ENCODE measurements around the gene WIPF2. TPM values are rescaled to one million over a fixed set of nuclear protein-coding genes. Genes with fewer than 3 reads are reported as not detected.
"Not testable (repeated sequence)": the region's sequence is repeated elsewhere in the genome, so short reads cannot be mapped to it uniquely, and the experiment has no call there.

Gene WIPF2
- total RNA-seq, 1 donor from 2014 or later, result 5.3 TPM

DNA sequence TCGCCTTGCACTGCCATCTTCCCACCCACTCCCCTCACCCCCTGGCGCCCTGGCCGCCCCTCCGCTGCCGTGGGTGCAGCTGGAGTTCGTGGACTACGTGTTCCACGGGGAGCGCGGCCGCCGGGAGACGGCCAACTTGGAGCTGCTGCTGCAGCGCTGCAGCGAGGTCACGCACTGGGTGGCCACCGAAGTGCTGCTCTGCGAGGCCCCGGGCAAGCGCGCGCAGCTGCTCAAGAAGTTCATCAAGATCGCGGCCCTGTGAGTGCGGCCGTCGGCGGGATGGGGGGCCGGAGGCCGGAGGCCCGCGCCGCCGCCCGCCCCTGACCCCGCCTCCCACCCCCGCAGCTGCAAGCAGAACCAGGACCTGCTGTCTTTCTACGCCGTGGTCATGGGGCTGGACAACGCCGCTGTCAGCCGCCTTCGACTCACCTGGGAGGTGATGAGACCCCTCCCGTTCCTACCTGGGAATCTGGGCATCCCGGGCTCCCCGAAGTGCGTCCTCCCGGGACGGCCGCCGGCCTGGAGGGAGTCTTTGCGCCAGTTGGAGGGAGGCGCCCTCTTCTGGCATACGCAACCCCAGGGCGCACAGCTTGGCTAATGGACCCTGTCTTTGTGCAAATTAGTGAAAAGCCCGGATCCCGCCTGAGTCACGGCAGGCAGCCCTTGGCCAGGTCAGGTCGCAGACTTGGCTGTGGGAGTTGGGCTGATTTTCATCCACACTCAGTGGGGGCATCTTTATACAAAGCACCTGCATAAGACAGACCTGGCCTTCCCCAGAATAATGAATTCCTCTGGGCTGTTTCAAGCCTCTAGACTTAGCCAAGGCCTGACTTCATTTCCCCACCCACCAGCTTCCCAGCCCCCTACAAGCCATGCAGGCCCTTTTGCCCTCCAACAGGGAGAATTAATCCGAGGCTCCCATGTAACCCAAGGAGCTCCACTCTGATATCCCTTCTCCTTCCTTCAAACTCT is 27.6 kb upstream of the WIPF2 start:
- DNase-seq (ENCODE audit: low spot score in 2 of 2) (peak; percentile 63 to 82), FAIRE-seq (no peak)

DNA sequence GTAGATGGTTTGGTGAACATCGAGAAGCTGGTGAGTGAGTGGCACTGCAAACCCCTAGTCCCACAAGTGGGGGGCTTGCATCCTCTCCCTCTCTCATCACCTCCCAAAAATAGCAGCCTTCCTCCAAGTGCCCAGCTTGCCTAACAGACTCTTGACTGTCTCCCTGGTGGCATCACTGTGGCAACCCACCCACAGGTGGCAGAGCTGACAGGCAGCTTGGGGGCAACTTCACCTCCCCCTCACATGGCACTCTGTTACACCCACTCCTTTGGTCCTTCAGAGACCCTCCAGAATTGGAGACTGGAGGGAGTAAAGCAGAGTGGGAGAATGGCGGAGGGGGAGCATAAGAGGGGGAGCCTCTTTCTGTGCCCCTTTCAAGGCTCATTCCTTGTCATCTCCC is 26.1 kb upstream of the WIPF2 start:
- FAIRE-seq (no peak), DNase-seq (ENCODE audit: low spot score in 2 of 2) (peak; percentile 15 to 18)

DNA sequence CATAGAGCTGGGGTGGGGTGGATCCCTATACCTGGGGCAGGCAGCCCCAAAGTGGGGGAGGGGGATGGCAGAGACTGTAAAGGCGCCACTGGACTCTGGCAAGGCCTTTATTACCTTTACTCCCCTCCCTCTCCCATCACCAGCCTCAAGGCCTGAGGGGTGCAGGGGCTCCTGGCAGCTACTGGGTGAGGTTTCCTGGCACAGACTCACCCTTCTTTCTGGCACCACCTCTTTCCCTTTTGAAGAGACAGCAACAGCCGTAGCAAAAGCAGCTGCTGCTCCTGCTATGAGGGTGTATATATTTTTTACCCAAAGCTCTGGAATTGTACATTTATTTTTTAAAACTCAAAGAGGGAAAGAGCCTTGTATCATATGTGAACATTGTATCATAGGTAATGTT is 24.3 kb upstream of the WIPF2 start:
- DNase-seq (ENCODE audit: low spot score in 2 of 2) (peak; percentile 14 to 26), FAIRE-seq (no peak)

DNA sequence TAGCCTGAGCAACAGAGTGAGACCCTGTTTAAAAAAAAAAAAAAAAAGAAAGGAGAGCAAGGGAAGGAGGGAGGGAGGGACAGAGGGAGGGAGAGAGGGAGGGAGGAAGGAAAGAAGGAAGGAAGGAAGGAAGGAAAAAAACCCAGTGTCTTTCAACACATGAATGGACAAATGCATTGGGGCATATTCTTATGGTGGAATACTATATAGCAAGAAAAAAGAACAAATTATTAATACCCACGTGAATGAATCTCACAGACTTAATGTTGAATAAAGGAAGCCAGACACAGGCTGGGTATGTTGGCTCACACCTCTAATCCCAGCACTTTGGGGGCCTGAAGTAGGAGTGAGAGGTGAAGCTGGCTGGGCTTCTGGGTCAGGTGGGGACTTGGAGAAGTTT is 21.6 kb upstream of the WIPF2 start:
- no peak for FAIRE-seq

DNA sequence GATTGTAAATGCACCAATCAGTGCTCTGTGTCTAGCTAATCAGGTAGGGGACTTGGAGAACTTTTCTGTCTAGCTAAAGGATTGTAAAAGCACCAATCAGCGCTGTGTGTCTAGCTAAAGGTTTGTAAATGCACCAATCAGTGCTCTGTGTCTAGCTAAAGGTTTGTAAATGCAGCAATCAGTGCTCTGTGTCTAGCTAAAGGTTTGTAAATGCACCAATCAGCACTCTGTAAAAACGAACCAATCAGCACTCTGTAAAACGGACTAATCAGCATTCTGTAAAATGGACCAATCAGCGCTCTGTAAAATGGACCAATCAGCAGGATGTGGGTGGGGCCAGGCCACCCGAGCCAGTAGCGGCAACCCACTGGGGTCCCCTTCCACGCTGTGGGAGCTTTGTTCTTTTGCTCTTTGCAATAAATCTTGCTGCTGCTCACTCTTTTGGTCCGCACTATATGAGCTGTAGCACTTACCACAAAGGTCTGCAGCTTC is 21.1 kb upstream of the WIPF2 start:
- FAIRE-seq, result not testable (repeated sequence)

More for the DNA sequence above, 21.6 kb upstream of the WIPF2 start:
- no peak for DNase-seq (ENCODE audit: low spot score in 2 of 2)

DNA sequence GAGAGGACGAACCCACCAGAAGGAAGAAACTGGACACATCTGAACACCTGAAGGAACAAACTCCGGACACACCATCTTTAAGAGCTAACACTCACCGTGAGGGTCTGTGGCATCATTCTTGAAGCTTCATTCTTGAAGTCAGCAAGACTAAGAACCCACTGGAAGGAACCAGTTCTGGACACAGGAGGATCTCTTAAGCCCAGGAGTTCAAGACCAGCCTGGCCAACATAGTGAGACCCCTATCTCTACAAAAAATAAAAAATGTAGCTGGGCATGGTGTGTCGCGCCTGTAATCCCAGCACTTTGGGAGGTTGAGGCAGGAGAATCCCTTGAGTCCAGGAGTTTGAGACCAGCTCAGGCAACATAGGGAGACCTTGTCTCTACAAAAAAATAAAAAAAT is 20.5 kb upstream of the WIPF2 start:
- FAIRE-seq, result no peak

More for the DNA sequence above, 21.1 kb upstream of the WIPF2 start:
- not testable (repeated sequence) for DNase-seq (ENCODE audit: low spot score in 2 of 2)

DNA sequence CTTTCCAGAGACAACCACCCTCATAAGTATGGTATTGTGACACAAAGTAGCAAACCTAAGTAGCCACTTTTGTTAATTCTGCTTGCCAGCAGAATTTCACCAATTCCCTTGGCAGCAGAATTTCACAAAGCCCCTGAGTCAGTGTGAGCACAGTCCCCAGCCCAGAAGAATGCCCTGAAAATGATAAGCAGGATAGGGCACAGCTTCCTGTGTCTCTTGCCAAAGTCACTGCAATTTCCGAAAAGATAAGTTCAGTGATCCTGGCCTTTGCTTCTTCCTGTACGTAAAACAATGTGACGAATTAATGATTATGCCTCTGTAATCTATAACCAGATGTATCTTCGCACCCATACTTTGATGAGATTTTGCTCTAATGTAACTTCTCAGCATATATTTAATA is 16.0 kb upstream of the WIPF2 start:
- FAIRE-seq (no peak), DNase-seq (ENCODE audit: low spot score in 2 of 2) (no peak)

More for the DNA sequence above, 20.5 kb upstream of the WIPF2 start:
- no peak for DNase-seq (ENCODE audit: low spot score in 2 of 2)

DNA sequence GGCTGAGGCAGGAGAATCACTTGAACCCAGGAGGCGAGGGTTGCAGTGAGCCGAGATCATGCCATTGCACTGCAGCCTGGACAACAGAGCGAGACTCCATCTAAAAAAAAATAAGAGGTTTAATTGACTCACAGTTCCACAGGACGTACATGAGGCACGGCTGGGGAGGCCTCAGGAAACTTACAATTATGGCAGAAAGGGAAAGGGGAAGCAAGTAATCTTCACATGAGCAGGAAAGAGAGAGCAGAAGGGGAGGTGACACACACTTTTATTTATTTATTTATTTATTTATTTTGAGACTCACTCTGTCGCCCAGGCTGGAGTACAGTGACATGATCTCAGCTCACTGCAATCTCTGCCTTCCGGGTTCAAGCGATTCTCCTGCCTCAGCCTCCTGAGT is 12.9 kb upstream of the WIPF2 start:
- DNase-seq (ENCODE audit: low spot score in 2 of 2); FAIRE-seq: not testable (repeated sequence)

DNA sequence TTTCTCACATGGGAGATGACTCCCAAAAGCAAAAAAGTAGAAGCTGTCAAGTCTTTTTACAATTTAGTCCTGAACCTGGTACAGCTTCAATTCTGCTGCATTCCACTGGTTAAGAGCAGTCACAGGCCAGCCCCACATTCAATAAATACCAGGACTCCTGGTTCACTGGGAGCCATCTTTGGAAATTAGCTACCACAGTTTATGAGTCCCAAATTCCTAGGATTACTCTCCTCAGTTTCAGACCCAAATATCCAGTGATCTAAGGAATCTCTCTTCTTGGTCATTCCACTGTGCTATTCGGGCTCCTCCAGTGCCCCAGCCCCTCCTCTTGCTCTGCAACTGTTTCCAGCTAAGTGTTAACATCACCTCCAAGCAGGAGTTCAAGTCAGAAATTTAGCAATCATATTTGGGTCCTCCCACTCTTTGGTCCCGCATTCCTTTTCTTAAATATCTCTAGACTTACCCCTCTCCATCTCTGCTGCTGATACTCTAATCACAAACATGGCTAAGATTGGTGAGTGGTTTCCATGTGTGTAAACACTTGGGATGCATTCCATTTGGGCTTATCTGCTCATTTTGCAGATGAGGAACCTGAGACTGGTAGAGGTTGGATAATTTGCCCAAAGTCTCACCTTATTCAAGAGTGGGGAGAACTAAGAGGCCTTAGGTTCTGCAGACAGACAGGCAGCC is 9.6 kb upstream of the WIPF2 start:
- no peak for DNase-seq (ENCODE audit: low spot score in 2 of 2)
- no peak for FAIRE-seq

DNA sequence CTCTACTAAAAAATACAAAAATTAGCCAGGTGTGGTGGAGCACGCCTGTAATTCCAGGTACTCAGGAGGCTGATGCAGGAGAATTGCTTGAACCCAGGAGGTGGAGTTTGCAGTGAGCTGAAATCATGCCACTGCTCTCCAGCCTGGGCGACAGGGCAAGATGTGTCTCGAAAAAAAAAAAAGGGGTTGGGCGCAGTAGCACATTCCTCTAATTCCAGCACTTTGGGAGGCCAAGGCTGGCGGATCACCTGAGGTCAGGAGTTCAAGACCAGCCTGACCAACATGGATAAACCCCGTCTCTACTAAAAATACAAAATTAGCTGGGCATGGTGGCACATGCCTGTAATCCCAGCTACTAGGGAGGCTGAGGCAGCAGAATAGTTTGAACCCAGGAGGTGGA is 5.2 kb upstream of the WIPF2 start:
- not testable (repeated sequence) for FAIRE-seq; DNase-seq (ENCODE audit: low spot score in 2 of 2)

DNA sequence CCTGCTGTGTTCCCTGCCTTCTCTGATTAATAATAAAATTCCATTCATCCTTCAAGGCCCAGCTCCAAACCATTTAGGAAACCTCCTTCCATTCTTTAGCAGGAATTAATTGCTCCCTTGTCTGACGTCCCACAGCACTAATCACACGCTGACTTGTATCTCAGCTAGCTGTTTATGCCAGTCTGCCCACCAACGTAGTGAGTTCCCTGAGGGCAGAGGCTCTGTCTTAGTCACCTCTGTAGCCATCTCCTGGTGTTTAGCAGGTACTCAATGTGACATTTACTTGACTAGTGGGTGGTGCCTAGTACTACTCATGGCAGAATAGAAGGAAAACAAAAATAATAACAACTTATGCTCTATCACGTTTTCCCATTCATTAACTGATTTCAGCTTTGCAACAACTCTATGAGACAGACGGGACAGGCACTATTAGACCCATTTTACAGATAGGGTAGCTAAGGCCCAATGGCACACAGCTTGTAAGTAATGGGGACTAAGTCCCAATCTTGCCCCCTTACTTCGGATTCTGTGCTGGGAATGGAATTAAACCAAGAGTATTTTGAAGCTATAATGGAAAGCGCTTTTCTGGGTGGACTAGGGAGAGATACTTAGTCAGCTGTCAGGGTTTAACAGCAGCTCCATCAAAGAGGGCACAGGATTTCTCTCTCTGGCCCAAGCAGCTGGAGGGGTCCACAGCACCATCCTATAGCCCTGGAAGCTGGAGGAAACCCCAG is 931 bp upstream of the WIPF2 start:
- DNase-seq (ENCODE audit: low spot score in 2 of 2), result no peak

DNA sequence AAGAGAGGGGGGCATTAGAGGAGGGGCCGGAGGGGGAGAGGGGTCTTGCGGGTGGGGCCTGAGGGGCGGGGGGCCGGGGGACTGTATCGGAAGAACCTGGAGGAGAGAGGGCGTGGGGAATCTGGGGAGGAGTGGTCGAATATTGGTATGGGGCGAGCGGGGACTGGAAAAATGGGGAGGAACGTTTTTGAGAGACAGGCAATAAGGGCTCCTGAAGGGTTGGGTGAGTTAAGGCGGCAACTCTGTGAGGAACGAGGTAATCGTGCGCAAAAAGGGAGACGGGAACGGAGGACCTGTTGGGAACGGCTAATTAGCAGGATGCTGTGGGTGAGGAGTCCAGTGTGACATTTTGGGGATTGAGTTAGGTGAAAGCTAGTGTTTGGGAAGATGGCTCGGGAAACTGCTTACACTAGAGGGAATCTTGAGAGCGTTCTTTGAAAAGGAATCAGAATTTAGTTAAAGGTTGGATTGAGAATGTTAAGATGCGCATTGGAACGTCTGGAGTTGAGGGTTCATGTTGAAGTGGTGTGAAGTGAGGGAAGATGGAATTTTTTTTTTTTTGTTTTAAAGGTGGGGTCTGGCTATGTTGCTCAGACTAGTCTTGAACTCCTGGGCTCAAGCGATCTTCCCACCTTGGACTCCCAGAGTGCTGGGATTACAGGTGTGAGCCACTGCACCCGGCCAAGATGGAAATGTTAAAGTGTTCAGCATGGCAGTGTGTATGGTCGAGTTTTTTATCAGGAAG is 662 bp downstream of the WIPF2 start:
- FAIRE-seq (no peak), DNase-seq (ENCODE audit: low spot score in 2 of 2) (peak; percentile 43 to 58)

More for the DNA sequence above, 931 bp upstream of the WIPF2 start:
- FAIRE-seq, result no peak

DNA sequence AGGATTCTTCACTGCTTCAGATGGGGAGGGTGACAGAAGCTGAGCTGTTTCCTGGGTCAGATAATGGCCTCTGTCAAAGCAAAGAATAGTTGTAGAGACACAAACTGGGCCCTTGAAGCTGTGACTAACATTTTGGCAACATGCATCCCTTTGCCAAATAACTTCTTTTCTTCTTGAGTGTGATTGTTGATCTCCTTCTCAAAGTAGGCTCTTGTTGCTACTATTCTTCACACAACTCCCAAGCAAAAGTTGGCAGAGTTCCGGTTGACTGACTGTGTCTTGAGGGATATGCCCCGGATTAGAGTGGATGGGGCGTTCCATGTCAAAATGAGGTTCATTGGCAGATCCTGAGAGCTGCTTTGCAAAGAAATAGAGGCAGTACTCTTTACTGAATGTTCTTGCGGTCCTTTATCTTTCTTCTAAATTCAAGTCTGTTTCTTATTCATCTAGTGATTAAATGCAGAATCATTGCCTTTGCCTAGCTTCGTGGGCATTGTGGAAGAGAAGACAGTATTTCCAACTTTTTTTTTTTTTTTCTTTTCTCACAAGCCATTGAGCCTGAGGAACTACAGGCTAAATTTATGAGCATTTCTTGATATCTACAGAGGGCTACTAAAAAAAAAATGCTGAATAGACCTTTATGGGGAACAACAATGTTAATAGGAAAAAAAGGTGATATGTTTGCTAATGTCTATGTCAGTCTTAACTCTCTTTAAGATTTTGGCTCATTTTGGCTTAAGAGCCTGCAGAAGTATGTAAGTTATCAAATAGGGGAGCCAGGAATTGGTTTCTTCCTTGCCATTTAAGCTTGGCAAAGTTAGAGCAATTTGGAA is 5.8 kb downstream of the WIPF2 start:
- DNase-seq (ENCODE audit: low spot score in 2 of 2) (peak; percentile 31 to 46), FAIRE-seq (no peak)

DNA sequence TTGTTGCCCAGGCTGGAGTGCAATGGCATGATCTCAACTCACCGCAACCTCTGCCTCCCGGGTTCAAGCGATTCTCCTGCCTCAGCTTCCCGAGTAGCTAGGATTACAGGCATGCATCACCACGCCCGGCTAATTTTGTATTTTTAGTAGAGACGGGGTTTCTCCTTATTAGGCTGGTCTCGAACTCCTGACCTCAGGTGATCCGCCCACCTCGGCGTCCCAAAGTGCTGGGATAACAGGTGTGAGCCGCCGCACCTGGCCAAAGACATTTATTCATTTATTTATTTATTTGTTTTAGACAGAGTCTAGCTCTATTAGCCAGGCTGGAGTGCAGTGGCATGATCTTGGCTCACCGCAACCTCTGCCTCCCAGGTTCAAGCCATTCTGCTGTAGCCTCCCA is 10.0 kb downstream of the WIPF2 start:
- not testable (repeated sequence) for FAIRE-seq; DNase-seq (ENCODE audit: low spot score in 2 of 2)

DNA sequence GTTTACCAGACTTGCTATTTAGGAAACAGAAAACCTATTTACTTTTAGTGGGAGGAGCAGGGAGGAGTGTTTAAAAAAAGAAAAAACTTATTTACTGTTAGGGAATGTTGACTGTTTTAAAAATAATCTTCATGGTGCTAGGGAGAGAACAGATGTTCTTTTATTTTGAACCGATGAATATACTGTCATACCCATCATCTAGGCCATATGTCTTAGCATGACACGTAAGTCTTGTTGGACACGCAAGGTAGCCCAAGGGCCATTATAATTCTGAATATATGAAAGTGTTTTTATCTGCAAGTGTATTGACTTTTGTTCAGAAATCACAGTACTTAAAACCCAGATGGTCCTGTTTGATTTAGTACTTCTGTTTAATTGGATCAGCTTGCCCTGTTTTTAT is 11.6 kb downstream of the WIPF2 start:
- no peak for DNase-seq (ENCODE audit: low spot score in 2 of 2)
- no peak for FAIRE-seq

DNA sequence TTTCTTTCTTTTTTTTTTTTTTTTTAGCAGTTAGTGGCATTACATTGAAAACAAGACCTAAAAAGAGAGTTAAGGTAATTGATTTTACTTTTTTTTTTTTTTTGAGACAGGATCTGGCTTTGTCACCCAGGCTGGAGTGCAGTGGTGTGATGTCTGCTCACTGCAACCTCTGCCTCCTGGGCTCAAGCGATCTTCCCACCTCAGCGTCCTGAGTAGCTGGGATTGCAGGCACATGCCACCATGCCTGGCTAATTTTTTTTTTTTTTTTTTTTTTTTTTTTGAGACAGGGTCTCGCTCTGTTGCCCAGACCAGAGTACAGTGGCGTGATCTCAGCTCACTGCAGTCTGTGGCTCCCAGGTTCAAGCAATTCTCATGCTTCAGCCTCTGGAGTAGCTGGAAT is 12.8 kb downstream of the WIPF2 start:
- DNase-seq (ENCODE audit: low spot score in 2 of 2); FAIRE-seq: not testable (repeated sequence)

DNA sequence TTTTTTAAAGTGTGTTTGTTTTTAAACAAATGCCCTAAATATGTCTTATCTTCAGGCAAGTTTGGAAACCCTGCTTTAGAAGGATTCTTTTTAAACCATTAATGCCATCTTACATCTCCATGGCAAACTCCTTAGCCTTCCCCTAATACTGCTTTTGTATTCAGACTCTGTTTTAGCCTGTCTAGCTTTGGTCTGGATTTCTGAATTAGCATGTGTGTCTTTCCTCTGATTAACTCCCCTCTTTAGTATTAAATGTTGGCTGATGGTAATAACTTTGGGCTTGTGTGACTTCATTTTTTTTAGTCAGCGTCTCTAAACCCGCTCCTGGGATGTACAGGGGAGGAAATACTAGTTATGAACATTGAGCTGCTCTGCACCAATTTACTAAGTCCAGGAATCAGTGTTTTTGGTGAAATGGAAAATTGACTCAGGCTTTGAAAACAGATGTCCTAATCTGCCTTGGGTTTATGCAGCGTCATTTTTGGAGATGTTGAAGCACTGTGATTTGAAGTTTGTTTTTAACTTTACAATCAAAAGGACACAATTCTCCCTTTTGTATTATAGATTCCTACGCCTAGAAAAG is 22.2 kb downstream of the WIPF2 start:
- no peak for FAIRE-seq
- DNase-seq (ENCODE audit: low spot score in 2 of 2), result no peak

DNA sequence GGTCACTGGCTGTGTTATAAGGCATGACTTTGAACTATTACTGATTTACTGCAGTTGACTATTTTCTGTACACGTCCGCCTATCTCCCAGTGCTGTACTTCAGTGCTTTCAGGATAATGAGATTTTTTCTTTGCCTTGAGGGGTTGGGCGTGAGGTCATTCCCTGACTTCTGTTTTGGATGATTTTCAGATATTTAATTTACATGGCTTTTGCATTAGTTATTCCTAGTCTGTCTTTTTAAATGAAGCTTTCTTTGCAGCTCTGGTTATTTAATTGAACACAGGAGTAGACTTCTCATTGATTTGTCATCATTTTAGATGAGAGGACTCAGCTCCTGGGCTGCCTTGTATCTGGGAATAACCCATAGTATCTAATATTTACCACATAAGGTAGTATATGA is 23.7 kb downstream of the WIPF2 start:
- FAIRE-seq, result no peak
- DNase-seq (ENCODE audit: low spot score in 2 of 2), result no peak

DNA sequence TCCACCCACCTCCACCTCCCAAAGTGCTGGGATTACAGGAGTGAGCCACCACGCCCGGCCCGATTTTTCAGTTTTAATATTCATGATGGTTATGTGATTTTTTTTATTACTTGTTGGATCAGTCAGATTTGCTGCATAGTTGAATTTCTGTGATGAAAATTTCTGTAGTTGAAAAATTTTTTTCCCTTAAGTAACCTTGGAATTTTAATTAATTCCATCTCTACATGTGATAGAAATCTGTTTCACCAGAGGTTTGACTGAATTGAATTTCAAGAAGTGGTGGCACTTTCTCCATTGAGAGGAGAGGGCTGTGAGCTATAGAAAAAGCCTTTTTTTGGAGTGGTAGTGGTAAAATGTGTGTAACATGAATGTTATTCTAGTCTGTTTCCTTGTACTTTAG is 24.7 kb downstream of the WIPF2 start:
- DNase-seq (ENCODE audit: low spot score in 2 of 2) (no peak), FAIRE-seq (no peak)
